ENCODE measurements around the gene GNB3. TPM values are rescaled to one million over a fixed set of nuclear protein-coding genes. Genes with fewer than 3 reads are reported as not detected.

GNB3 gene
- total RNA-seq, 4 donors from 2014 or later, result 0.45 to 1.8 (median 1.3) TPM

DNA sequence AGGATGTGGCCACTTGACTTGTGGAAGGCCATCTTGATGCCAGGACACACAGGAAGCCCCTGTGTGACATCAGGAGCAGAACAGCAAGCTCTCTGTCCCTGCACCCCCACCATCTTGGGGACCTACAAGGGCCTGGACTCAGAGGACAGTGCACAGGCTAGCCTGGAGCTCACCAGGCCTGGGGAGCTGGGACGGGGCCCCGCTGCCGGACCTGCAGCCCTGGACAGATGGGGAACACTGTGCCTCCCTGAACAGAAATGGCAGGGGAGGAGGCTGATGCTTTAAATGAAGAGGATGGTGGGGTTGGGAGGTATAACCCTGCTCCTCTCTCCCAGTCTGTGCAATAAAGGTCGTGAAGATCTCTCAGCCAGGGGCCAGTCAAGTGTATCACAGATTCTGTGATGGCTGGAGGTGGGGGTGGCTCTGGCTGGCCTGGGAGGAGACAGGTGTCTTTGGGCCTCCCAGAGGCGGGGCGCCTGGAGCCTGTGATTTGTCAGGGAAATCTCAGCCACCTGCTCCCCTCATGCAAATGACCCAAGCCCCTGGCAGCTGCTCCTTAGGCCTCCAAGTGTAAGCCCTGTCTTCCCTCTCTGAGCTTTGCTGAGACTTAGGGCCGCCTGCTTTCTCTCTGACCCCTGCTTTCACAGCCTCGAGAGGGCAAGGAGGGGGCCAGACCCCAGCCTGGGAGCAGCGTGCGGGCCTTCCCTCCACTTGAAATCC lies 1.1 kb upstream of the GNB3 start:
- Histone ChIP-seq H3K27ac (no peak overlapping the region), H3K4me3 (no peak overlapping the region), H3K36me3 (peaks cover 0 to 79% of the 10 kb centered on the region in 2 donors), H3K9me3 (no peaks in the 10 kb centered on the region), H3K4me1 (no peaks in the 10 kb centered on the region), H3K27me3 (no peaks in the 10 kb centered on the region)
- WGBS, 2 donors (ENCODE audit: low coverage in 1 of 2), result 20 to 87% methylated on average over 1 to 7 of the region's 10 CpGs
- no peak for TF ChIP-seq POLR2AphosphoS5 (IDR thresholded peaks at IDR 0.05)
- TF ChIP-seq, protein P1, sequence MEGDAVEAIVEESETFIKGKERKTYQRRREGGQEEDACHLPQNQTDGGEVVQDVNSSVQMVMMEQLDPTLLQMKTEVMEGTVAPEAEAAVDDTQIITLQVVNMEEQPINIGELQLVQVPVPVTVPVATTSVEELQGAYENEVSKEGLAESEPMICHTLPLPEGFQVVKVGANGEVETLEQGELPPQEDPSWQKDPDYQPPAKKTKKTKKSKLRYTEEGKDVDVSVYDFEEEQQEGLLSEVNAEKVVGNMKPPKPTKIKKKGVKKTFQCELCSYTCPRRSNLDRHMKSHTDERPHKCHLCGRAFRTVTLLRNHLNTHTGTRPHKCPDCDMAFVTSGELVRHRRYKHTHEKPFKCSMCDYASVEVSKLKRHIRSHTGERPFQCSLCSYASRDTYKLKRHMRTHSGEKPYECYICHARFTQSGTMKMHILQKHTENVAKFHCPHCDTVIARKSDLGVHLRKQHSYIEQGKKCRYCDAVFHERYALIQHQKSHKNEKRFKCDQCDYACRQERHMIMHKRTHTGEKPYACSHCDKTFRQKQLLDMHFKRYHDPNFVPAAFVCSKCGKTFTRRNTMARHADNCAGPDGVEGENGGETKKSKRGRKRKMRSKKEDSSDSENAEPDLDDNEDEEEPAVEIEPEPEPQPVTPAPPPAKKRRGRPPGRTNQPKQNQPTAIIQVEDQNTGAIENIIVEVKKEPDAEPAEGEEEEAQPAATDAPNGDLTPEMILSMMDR (IDR thresholded peaks at IDR 0.05), result no peak
- no peak for TF ChIP-seq EP300 (IDR thresholded peaks at IDR 0.05)
- no peak for TF ChIP-seq POLR2A (IDR thresholded peaks at IDR 0.05)
- no peak for ATAC-seq

DNA sequence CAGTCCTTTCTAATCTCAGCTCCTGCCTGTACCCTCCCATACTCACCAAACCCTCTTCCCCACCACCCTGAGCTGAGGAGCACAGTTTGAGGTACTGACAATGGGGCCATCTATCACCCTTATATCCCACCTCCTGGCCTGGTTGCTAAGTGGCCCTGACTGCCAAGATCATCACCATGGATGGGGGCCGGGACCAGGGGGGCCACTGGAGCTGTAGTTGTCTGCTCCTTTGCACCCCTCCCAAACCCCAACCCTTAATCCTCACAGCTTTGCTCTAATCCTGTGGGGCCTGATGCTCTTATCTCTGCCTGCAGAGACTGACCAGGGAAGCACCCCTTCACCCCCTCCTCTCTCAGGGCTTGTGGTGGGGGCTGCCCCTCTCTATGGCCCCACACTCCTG lies 395 bp upstream of the GNB3 start:
- no peak overlapping the region for H3K4me3 ChIP-seq
- ATAC-seq, result no peak
- no peak overlapping the region for H3K27ac ChIP-seq
- no CpG with 5 or more reads among the region's 1 CpG for WGBS, 2 donors (ENCODE audit: low coverage in 1 of 2)
- H3K9me3 ChIP-seq, result no peaks in the 10 kb centered on the region
- TF ChIP-seq EP300 (IDR thresholded peaks at IDR 0.05), result no peak
- TF ChIP-seq, protein P1 (IDR thresholded peaks at IDR 0.05), result no peak
- no peak for TF ChIP-seq POLR2AphosphoS5 (IDR thresholded peaks at IDR 0.05)
- no peak for TF ChIP-seq POLR2A (IDR thresholded peaks at IDR 0.05)
- peaks cover 0 to 79% of the 10 kb centered on the region in 2 donors for H3K36me3 ChIP-seq
- no peaks in the 10 kb centered on the region for H3K4me1 ChIP-seq
- H3K27me3 ChIP-seq, result no peaks in the 10 kb centered on the region

DNA sequence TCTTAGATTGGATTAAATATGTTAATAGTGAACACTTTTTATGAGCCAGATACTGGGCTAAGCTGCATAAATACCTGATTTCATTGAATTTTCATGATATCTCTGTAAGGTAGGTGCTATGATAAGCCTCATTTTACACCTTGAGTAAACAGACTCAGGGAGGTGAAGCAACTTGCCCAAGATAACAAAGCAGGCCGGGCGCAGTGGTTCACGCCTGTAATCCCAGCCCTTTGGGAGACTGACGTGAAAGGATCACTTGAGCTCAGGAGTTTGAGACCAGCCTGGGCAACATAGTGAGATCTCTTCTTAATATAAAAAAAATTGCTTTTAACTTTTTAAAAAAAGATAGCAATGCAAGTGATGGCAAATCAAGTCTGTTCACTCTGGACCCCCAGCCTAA lies 1.4 kb downstream of the GNB3 start:
- H3K27me3 ChIP-seq, result no peaks in the 10 kb centered on the region

DNA sequence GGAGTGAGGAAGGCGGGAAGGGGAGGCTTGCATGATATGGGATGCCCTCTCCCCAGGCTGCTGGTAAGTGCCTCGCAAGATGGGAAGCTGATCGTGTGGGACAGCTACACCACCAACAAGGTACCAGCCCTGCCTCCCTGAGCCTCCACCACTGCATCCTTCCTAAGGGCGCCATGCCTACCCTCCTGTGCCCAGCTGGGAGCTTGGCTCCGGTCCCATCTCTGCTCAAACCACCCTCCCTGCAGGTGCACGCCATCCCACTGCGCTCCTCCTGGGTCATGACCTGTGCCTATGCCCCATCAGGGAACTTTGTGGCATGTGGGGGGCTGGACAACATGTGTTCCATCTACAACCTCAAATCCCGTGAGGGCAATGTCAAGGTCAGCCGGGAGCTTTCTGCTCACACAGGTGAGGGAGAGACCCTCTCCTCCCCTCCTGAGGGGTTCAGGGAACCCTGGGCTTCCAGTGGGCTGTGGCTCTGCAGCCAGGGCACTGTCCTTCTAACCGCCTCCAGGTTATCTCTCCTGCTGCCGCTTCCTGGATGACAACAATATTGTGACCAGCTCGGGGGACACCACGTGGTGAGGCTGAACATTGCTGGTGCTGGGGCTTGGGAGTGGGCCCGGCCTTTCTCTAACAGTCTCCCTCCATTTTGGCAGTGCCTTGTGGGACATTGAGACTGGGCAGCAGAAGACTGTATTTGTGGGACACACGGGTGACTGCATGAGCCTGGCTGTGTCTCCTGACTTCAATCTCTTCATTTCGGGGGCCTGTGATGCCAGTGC lies 2.6 kb downstream of the GNB3 start:
- no peaks in the 10 kb centered on the region for H3K9me3 ChIP-seq
- no peak overlapping the region for H3K4me3 ChIP-seq
- H3K27ac ChIP-seq, result no peak overlapping the region
- H3K4me1 ChIP-seq, result no peaks in the 10 kb centered on the region
- ATAC-seq, result no peak
- H3K27me3 ChIP-seq, result no peaks in the 10 kb centered on the region
- peaks cover 0 to 79% of the 10 kb centered on the region in 2 donors for H3K36me3 ChIP-seq
- 82 to 93% methylated on average over 5 to 7 of the region's 16 CpGs for WGBS, 2 donors (ENCODE audit: low coverage in 1 of 2)
- no peak for TF ChIP-seq POLR2A (IDR thresholded peaks at IDR 0.05)
- TF ChIP-seq POLR2AphosphoS5 (IDR thresholded peaks at IDR 0.05), result no peak
- TF ChIP-seq, protein P1 (IDR thresholded peaks at IDR 0.05), result no peak

More for the DNA sequence above, 1.4 kb downstream of the GNB3 start:
- Histone ChIP-seq H3K27ac (no peak overlapping the region), H3K4me3 (no peak overlapping the region), H3K9me3 (no peaks in the 10 kb centered on the region), H3K4me1 (no peaks in the 10 kb centered on the region), H3K36me3 (peaks cover 0 to 87% of the 10 kb centered on the region in 2 donors)
- ATAC-seq, result no peak
- 74 to 95% methylated on average over 3 to 4 of the region's 4 CpGs for WGBS, 2 donors (ENCODE audit: low coverage in 1 of 2)
- TF ChIP-seq EP300 (IDR thresholded peaks at IDR 0.05), result no peak
- no peak for TF ChIP-seq POLR2AphosphoS5 (IDR thresholded peaks at IDR 0.05)
- TF ChIP-seq POLR2A (IDR thresholded peaks at IDR 0.05), result no peak
- TF ChIP-seq, protein P1 (IDR thresholded peaks at IDR 0.05), result no peak

Measured in gastroesophageal sphincter (tissue), 4 donors.